ENCODE results near the gene PTPRO. TPM values are rescaled to one million over a fixed set of nuclear protein-coding genes. Genes with fewer than 3 reads are reported as not detected.

The PTPRO gene
- polyA plus RNA-seq, 3 donors: 182 to 264 (median 205) TPM

GRCh38 chr12:15634010-15634683 lies 311.8 kb downstream of the PTPRO start:
- DNase-seq: no peak

GRCh38 chr12:15636060-15636890 lies 314.0 kb downstream of the PTPRO start:
- DNase-seq: no peak

- no peak for DNase-seq
Measured at GRCh38 chr12:15638231-15638630, 315.9 kb downstream of the PTPRO start.

- no peak for DNase-seq
Measured at GRCh38 chr12:15644700-15645099, 322.4 kb downstream of the PTPRO start.

GRCh38 chr12:15646581-15646980 lies 324.3 kb downstream of the PTPRO start:
- DNase-seq: no peak

Other genes starting within 250 kb of the PTPRO start
- 10 to 100 TPM; 30.9 to 34.6 (median 31.1) TPM for gene RERG, start 101.1 kb upstream of the PTPRO start, polyA plus RNA-seq (ENCODE audit: insufficient read length in 3 of 3)